Occipital lobe (tissue), 3 donors: ENCODE measurements around the gene RAB13. TPM values are rescaled to one million over a fixed set of nuclear protein-coding genes. Genes with fewer than 3 reads are reported as not detected.

Experiments
- DNase-seq: peaks from one replicate; lab custom pipeline; 2025; lab: John Stamatoyannopoulos, UW
- small RNA-seq: library from RNA; depleted of rRNA; stranded (forward); fragments of <200 nt; gene quantifications from one replicate; pipeline ENCODE3, GENCODE V24; 2014
- total RNA-seq: library from RNA; depleted of rRNA; stranded (reverse); fragments of >200 nt; gene quantifications from one replicate; pipeline ENCODE4 v1.2.3, GENCODE V29; 2014

RAB13 gene
- total RNA-seq, 1 donor from 2014 or later: 7.0 TPM

- no peak for DNase-seq
These were observed 51.4 kb downstream of the RAB13 start for GRCh38 chr1:153934746-153935145.

- DNase-seq: no peak
These were observed 52.2 kb downstream of the RAB13 start for GRCh38 chr1:153933955-153934354.

- DNase-seq: no peak
These were observed 52.7 kb downstream of the RAB13 start for GRCh38 chr1:153933430-153933829.

- DNase-seq: no peak
These were observed 53.7 kb downstream of the RAB13 start for GRCh38 chr1:153932156-153933131.

Small RNAs within 50 kb of the gene (small RNA-seq; reads per million reads assigned to genes)
- gene MIR6737: not detected

Other genes starting within 250 kb of the RAB13 start
- 14.5 TPM for gene SLC27A3, start 210.9 kb downstream of the RAB13 start, total RNA-seq
- 18.2 TPM for gene GATAD2B, start 63.4 kb downstream of the RAB13 start, total RNA-seq
- 11.9 TPM for gene DENND4B, start 39.6 kb downstream of the RAB13 start, total RNA-seq
- gene CRTC2, start 27.7 kb downstream of the RAB13 start, total RNA-seq: 2.8 TPM
- 30.9 TPM for gene SLC39A1, start 22.8 kb downstream of the RAB13 start, total RNA-seq
- gene CREB3L4, start 18.4 kb downstream of the RAB13 start, total RNA-seq: 7.2 TPM
- 43.0 TPM for gene JTB, start 8.7 kb downstream of the RAB13 start, total RNA-seq
- gene RPS27, start 4.4 kb upstream of the RAB13 start, total RNA-seq: 2,161 TPM
- under 0.01 TPM for gene NUP210L, start 168.7 kb upstream of the RAB13 start, total RNA-seq
- 208 TPM for gene TPM3, start 205.8 kb upstream of the RAB13 start, total RNA-seq
- not detected for gene CFAP141, start 220.0 kb upstream of the RAB13 start, total RNA-seq
- 43.5 TPM for gene UBAP2L, start 234.6 kb upstream of the RAB13 start, total RNA-seq